Measurements from ENCODE around the gene SRM.

SRM gene

GRCh38 chr1:11013160-11013531 lies 46.7 kb downstream of the SRM start:
- no peak for DNase-seq (ENCODE audit: low read depth in 2 of 2)

DNA sequence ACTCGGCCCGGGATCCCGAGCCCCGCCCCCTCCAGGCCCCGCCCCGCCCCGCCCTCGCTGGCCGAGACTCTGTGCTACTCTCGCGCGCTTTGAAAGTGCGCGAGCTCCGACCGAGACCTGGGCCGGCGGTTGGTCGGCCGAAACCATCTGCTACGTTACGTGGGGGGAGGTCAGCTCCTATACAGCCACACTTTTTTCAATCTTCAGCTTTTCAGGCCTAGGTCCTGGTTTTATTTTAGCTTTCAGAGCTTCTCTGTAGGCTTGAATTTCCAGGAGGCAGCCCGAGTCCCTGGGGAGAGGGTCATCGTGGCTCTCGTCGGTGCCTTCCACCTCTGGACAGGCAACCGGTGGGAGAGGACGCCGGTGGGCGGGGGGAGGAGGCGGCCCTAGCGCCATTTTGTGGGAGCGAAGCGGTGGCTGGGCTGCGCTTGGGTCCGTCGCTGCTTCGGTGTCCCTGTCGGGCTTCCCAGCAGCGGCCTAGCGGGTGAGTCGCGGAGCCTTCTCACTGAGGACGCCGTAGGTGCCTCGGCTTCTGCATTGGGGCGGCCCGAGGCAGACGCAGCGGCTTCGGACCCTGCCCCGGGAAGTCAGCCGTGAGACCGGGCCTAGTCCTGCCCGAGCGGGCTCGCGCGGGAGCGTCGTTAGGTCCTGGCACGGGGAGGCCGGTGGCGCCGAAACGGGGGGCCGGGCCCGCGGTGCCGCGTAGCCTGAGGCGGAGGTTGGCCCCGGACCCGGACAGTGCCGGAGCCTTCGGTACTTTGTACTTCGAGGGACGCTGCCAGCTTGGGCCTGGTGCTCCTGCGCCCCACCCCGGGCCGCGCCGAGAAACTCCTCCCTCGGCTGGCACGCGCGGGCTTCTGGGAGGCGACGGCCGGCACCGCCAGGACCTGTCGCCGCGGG lies 47.3 kb downstream of the SRM start, which contains the start of gene TARDBP:
TARDBP (plus strand) TSS at position 395 of the 900 bp plus-strand sequence. CDS start 1,074 bp downstream, outside the sequence.
- peak; percentile 83 to 85 for DNase-seq (ENCODE audit: low read depth in 2 of 2)

All from activated CD4-positive, alpha-beta T cell treated with anti-CD3 and anti-CD28 coated beads for 24 hours (primary cell).